Panc1 (cell line): ENCODE measurements around the gene OR6B1. TPM values are rescaled to one million over a fixed set of nuclear protein-coding genes. Genes with fewer than 3 reads are reported as not detected.

Experiments
- ATAC-seq: fragments of 200-7000 bp; cut with Tn5 transposase; 2 replicates; pipeline ENCODE4 v1.9.1; 2020; ENCODE audit warnings: mild to moderate bottlenecking, moderate library complexity
- BruUV-seq: library from RNA; stranded (reverse); fragments of 400-500 nt; replicated peaks from 2 replicates; lab custom pipeline; 2021; lab: Mats Ljungman, UMichigan
- CTCF ChIA-PET: fragments of 300-600 bp; sonication (Branson Sonifier 250); formaldehyde crosslinking; loops from one replicate; lab custom pipeline; 2022; ENCODE audit warnings: antibody characterized with exemption; lab: Charles Lee
- POLR2A ChIA-PET: fragments of 300-600 bp; sonication (Branson Sonifier 250); formaldehyde crosslinking; loops from one replicate; lab custom pipeline; 2022; ENCODE audit warnings: antibody characterized with exemption; lab: Charles Lee
- DNase-seq: peaks from one replicate; pipeline ENCODE4 v3.0.0-alpha.2; 2010; ENCODE audit warnings: low read depth, low spot score
- H3K27ac ChIP-seq: 2 replicates; pipeline ENCODE4 v1.5.1; 2011; ENCODE audit warnings: mild to moderate bottlenecking, low read length, inconsistent platforms
- H3K27me3 ChIP-seq: fragments of 200-500 bp; sonication (Bioruptor generic); 2 replicates; pipeline ENCODE4 v1.6.0; 2014; ENCODE audit warnings: low read length, inconsistent platforms; ENCODE audit not compliant: control insufficient read depth, insufficient read depth
- H3K36me3 ChIP-seq: fragments of 200-500 bp; sonication (Bioruptor generic); 2 replicates; pipeline ENCODE4 v1.5.1; 2014; ENCODE audit warnings: inconsistent platforms, mild to moderate bottlenecking, low read length, moderate library complexity; ENCODE audit not compliant: control insufficient read depth, insufficient read depth
- H3K4me1 ChIP-seq: 2 replicates; pipeline ENCODE4 v1.5.1; 2011; ENCODE audit warnings: inconsistent platforms, mild to moderate bottlenecking, low read length, moderate library complexity; ENCODE audit not compliant: control insufficient read depth, insufficient read depth
- H3K4me3 ChIP-seq, 2 experiments: 2 replicates each; pipeline ENCODE4 v1.5.1; 2011 to 2012; ENCODE audit warnings: low read depth in 2 of 2, low read length in 2 of 2, mild to moderate bottlenecking in 2 of 2, inconsistent platforms in 1 of 2, moderate library complexity in 1 of 2
- H3K9me3 ChIP-seq: fragments of 200-500 bp; sonication (Bioruptor generic); 2 replicates; pipeline ENCODE4 v1.5.1; 2014; ENCODE audit warnings: low read depth, mild to moderate bottlenecking, inconsistent platforms, low read length, moderate library complexity; ENCODE audit not compliant: control insufficient read depth, insufficient read depth
- POLR2AphosphoS5 ChIP-seq: IDR thresholded peaks from 2 replicates; pipeline ENCODE4 v1.6.1; 2012; ENCODE audit warnings: mild to moderate bottlenecking, low read depth, low read length, moderate library complexity
- SIN3A ChIP-seq: IDR thresholded peaks from 2 replicates; pipeline ENCODE4 v1.6.1; 2012; ENCODE audit warnings: low read depth, mild to moderate bottlenecking, low read length, moderate library complexity, borderline replicate concordance; ENCODE audit not compliant: insufficient read depth
- TCF7L2 ChIP-seq: IDR thresholded peaks from 2 replicates; pipeline ENCODE4 v1.6.1; 2011; ENCODE audit warnings: mild to moderate bottlenecking, low read depth, low read length, inconsistent platforms
- in situ Hi-C: cut with HindIII; loops from 2 replicates; pipeline ENCODE4 v1.10.0; 2016; ENCODE audit warnings: low sequenced_read_pairs, low pct_unique_long_range_greater_than_20kb
- intact Hi-C: fragments of 100-400 bp; cut with micrococcal nuclease; formaldehyde crosslinking; loops from one replicate; pipeline ENCODE4 v1.10.0; 2022; ENCODE audit not compliant: unreplicated experiment
- total RNA-seq: library from RNA; stranded (reverse); gene quantifications from one replicate; pipeline ENCODE4 v1.2.1, GENCODE V29; 2021; ENCODE audit not compliant: unreplicated experiment
- TF ChIP-seq, protein P1 (sequence below), 2 experiments: IDR thresholded peaks; 2 replicates each; pipeline ENCODE4 v1.6.1; 2011 to 2012; ENCODE audit warnings: low read depth in 2 of 2, control low read depth in 1 of 2, low read length in 1 of 2, mild to moderate bottlenecking in 1 of 2, moderate library complexity in 1 of 2; ENCODE audit not compliant: insufficient read depth in 1 of 2
- TF ChIP-seq, protein P2 (sequence below): fragments of 450-650 bp; IDR thresholded peaks from 2 replicates; pipeline ENCODE4 v1.5.1; 2017; ENCODE audit warnings: mild to moderate bottlenecking

Gene OR6B1
- total RNA-seq, 1 experiment from 2014 or later = not detected

DNA sequence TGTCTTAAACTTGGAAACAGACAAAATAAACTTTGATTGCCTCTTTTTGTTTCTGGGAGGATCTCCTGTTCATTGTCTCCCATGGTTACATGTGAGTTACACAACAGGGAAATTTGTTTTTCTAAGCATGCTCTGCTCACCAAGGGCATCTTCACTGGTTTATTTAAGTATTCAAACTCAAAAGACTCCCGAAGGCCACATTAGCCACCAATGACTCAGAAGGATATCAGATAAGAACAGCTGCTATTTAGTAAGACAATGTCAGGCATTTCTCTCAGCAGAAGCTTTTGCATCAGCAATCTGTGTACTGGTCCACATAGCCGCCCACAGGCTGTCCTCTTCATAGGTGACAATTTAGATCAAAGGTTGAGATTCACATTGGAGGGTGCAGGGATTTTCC is 19.3 kb downstream of the OR6B1 start:
- Histone ChIP-seq H3K36me3 (no peaks in the 10 kb centered on the region), H3K27ac (no peak overlapping the region), H3K4me3 (no peak overlapping the region), H3K27me3 (no peaks in the 10 kb centered on the region), H3K4me1 (no peaks in the 10 kb centered on the region), H3K9me3 (no peaks in the 10 kb centered on the region)
- ATAC-seq = no peak
- DNase-seq = no peak
- no TSS peak for BruUV-seq
- ChIA-PET POLR2A (no interaction called here), CTCF (no interaction called here)
- TF ChIP-seq TCF7L2 = no peak
- TF ChIP-seq SIN3A = no peak
- TF ChIP-seq, protein P1, sequence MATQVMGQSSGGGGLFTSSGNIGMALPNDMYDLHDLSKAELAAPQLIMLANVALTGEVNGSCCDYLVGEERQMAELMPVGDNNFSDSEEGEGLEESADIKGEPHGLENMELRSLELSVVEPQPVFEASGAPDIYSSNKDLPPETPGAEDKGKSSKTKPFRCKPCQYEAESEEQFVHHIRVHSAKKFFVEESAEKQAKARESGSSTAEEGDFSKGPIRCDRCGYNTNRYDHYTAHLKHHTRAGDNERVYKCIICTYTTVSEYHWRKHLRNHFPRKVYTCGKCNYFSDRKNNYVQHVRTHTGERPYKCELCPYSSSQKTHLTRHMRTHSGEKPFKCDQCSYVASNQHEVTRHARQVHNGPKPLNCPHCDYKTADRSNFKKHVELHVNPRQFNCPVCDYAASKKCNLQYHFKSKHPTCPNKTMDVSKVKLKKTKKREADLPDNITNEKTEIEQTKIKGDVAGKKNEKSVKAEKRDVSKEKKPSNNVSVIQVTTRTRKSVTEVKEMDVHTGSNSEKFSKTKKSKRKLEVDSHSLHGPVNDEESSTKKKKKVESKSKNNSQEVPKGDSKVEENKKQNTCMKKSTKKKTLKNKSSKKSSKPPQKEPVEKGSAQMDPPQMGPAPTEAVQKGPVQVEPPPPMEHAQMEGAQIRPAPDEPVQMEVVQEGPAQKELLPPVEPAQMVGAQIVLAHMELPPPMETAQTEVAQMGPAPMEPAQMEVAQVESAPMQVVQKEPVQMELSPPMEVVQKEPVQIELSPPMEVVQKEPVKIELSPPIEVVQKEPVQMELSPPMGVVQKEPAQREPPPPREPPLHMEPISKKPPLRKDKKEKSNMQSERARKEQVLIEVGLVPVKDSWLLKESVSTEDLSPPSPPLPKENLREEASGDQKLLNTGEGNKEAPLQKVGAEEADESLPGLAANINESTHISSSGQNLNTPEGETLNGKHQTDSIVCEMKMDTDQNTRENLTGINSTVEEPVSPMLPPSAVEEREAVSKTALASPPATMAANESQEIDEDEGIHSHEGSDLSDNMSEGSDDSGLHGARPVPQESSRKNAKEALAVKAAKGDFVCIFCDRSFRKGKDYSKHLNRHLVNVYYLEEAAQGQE (IDR thresholded peaks at IDR 0.05; ENCODE audit: insufficient read depth in 1 of 2, low read depth in 2 of 2, low read length in 1 of 2) = no peak
- TF ChIP-seq POLR2AphosphoS5 = no peak
- TF ChIP-seq, protein P2, sequence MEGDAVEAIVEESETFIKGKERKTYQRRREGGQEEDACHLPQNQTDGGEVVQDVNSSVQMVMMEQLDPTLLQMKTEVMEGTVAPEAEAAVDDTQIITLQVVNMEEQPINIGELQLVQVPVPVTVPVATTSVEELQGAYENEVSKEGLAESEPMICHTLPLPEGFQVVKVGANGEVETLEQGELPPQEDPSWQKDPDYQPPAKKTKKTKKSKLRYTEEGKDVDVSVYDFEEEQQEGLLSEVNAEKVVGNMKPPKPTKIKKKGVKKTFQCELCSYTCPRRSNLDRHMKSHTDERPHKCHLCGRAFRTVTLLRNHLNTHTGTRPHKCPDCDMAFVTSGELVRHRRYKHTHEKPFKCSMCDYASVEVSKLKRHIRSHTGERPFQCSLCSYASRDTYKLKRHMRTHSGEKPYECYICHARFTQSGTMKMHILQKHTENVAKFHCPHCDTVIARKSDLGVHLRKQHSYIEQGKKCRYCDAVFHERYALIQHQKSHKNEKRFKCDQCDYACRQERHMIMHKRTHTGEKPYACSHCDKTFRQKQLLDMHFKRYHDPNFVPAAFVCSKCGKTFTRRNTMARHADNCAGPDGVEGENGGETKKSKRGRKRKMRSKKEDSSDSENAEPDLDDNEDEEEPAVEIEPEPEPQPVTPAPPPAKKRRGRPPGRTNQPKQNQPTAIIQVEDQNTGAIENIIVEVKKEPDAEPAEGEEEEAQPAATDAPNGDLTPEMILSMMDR = no peak
- intact Hi-C loops (no loop called here), in situ Hi-C loops (no loop called here)

DNA sequence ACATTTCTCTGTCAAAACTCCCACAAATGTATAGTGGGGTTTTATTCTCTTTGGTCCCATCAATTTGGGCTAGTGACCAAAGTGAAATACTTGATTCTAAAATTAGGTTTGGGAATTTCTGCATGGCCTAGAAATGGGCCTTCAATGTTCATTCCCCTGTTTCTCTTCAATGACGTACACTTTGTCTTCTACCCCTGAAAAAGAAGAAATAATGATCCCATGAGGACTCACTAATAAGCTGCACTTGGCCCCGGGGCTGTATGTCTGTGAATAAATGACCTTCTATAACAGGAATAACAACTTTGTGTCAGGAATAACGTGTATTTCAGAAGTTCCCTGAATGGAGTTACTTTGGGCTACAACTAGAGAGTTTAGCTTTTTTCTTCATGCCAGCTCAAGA is 20.2 kb downstream of the OR6B1 start:
- TF ChIP-seq, protein P1 (IDR thresholded peaks at IDR 0.05; ENCODE audit: insufficient read depth in 1 of 2, low read depth in 2 of 2, low read length in 1 of 2) = no peak
- no peak for TF ChIP-seq TCF7L2
- TF ChIP-seq SIN3A = no peak
- no peak for TF ChIP-seq POLR2AphosphoS5
- TF ChIP-seq, protein P2 = no peak
- POLR2A ChIA-PET = no interaction called here
- Histone ChIP-seq H3K36me3 (no peaks in the 10 kb centered on the region), H3K4me1 (no peaks in the 10 kb centered on the region), H3K27ac (no peak overlapping the region), H3K27me3 (0 out of 2 replicates have a peak, but pooled peaks cover 3% of the 10 kb centered on the region), H3K4me3 (no peak overlapping the region), H3K9me3 (no peaks in the 10 kb centered on the region)
- DNase-seq = no peak
- ATAC-seq = no peak
- in situ Hi-C loops = no loop called here
- CTCF ChIA-PET = no interaction called here
- BruUV-seq = no TSS peak
- intact Hi-C loops = no loop called here
